Stromal cell of bone marrow (primary cell): ENCODE results near the gene RNF115.

Experiments used
- DNase-seq: peaks from one replicate; pipeline ENCODE4 v3.0.0-alpha.2; 2012; ENCODE audit warnings: low read depth

RNF115 gene

GRCh38 chr1:145701306-145701862 lies 122.5 kb downstream of the RNF115 start:
- DNase-seq: no peak

DNA sequence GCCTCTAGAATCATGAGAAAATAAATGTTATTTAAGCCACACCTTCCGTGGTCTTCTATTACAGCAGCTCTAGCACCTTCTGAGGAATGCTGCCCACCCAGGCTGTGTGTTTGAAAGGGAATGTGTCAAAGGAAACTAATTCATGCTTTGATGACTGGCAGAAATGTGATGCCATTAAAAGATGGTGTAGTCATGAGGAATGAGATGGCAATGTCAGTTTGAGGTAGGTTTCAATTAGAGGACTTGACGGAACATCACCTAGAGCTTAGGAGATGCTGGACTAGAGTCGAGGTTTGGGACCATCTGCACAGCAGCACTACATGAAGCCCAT lies 127.3 kb downstream of the RNF115 start:
- DNase-seq: no peak

DNA sequence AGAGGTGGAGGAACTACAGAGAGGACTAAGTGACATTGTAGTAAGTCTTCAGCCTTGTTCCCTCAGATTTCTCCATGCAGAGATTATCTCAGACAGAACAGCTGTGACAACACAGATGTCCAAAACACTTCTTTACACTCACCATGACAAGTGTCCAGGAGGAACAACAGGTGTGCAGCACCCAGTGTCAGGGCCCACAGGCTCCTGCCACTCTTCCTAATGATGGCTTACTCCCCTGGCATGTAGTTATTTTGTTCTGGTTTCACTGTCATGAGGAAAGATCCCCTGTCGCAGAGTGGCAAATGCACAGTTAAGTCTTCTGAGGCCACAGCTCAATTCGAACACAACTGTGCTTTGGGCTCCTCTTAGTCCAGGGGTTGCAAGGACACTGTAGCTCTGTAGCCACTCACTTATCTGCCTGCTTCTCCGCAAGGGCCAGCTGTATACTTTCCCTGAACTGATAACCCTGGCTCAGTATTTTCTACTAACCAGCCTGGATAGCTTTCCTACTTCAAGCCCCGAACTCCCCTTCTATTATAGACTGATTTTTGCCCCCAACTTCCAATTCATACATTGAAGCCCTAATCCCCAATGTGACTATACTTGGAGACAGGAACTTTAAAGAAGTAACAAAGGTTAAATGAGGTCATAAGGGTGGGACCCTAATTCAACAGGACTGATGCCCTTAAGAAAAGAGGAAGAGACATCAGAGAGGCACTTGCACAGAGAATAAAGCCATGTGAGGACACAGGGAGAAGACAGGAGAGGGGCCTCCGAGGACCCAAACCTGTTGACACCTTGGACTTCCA lies 127.9 kb downstream of the RNF115 start:
- DNase-seq: no peak

DNA sequence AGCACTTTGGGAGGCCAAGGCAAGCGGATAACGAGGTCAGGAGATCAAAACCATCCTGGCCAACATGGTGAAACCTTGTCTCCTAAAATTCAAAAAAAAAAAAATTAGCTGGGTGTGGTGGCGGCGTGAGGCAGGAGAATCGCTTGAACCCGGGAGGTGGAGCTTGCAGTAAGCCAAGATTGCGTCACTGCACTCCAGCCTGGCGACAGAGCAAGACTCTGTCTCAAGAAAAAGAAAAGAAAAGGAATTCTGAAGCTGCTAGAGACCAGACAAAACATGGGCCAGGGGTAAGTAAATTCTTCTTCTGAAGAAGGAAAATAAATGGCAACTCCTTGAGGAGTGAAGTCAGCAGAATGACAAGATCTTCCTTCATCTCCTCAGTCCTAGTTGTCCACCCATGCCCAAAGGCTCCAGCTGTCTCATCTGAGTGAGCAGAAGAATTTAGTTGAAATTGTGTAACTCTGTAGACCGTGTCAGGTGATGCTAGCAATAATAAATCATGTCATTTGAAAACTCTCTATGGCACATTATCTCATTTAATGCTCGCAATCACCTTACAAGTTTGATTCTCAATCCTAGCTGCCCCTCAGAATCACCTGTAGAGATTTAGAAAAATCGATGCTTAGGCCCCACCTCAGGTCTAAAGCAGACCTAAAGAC lies 131.0 kb downstream of the RNF115 start:
- DNase-seq: no peak

DNA sequence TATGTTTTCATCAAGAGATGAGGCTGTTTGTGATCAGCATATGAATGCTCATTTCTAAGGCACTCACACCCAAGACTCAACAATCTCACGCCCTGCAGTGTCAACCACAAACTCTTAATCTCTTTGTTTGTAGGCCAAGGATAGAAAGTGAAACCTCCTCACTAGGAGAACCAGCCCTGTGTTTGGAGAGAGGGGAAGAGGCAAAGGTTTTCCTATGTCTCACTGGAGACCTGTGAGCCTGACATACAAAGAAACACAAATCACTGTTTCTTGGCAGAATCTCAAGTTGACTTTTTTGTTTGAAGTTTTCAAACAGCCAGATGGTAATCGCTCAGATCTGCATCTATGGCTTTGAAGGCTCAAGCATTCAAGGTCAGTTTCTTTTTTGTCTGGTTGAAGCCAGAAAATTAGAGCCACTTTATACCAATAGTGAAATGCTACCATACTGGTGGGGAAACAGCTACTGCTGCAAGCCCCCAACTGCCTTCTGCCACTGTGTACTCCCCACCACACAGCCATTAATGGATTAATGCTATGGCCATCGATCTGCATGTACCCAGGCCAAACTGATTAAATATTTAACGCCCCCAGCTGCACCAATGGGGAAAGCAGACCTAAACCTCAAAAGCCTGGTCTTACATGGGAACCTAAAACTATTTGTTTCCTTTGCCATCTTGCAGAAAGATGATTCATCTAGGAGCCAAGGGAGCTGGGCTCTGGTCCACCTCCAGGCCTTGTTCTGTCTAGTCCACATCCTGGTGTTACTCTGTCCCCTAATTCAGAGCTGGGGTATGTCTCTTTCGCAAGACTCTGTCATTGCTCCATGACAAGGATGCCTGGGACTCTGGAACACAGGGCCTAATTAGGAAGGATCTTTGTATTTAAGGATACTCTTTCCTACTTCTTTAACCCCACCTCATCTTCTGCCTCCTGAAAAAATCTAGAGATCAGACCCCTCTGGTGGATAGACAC lies 133.0 kb downstream of the RNF115 start:
- DNase-seq: peak; percentile 35

GRCh38 chr1:145689922-145690321 lies 134.0 kb downstream of the RNF115 start:
- DNase-seq: no peak

DNA sequence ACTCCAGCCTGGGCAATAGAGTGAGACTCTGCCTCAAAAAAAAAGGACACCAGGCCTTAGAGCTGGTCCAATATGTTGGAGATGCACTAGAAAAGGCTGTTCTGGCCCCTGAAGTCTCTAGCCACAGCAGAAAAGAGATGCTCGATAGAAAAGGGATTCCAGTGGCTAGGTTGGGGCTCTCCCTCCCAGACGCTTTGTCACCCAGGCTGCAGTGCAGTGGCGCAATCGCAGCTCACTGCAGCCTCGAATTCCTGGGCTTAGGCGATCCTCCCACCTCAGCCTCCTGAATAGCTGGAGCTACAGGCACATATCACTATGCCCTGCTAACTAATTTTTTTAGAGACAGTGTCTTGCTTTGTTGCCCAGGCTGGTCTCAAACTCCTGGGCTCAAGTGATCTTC lies 135.0 kb downstream of the RNF115 start:
- no peak for DNase-seq
